Effector memory CD4-positive, alpha-beta T cell (primary cell): ENCODE results near the gene MCTP2.
"Not testable (repeated sequence)": the region's sequence is repeated elsewhere in the genome, so short reads cannot be mapped to it uniquely, and the experiment has no call there.

Experiments used
- DNase-seq, 3 donors: peaks; one replicate each; pipeline ENCODE4 v3.0.0-alpha.2; 2020
- H3K27ac ChIP-seq: 2 replicates; pipeline ENCODE4 v1.7.0; 2013; ENCODE audit warnings: mild to moderate bottlenecking, low read length, moderate library complexity; ENCODE audit not compliant: insufficient read depth, poor library complexity, severe bottlenecking
- H3K27me3 ChIP-seq: replicated peaks from 2 replicates; pipeline ENCODE4 v1.7.0; 2013; ENCODE audit warnings: mild to moderate bottlenecking, low read length; ENCODE audit not compliant: insufficient read depth, control insufficient read depth, poor library complexity, severe bottlenecking
- H3K36me3 ChIP-seq: 2 replicates; pipeline ENCODE4 v1.7.0; 2013; ENCODE audit warnings: mild to moderate bottlenecking, low read length, moderate library complexity; ENCODE audit not compliant: control insufficient read depth, insufficient read depth
- H3K4me1 ChIP-seq: 2 replicates; pipeline ENCODE4 v1.7.0; 2013; ENCODE audit warnings: low read length, mild to moderate bottlenecking; ENCODE audit not compliant: control insufficient read depth, insufficient read depth, poor library complexity, severe bottlenecking
- H3K4me3 ChIP-seq: 2 replicates; pipeline ENCODE4 v1.7.0; 2013; ENCODE audit warnings: low read length, low read depth, mild to moderate bottlenecking; ENCODE audit not compliant: insufficient read depth, poor library complexity, severe bottlenecking
- H3K9me3 ChIP-seq: 2 replicates; pipeline ENCODE4 v1.7.0; 2013; ENCODE audit warnings: mild to moderate bottlenecking, low read length, moderate library complexity; ENCODE audit not compliant: control insufficient read depth

Gene MCTP2

GRCh38 chr15:94235041-94235440, 3.7 kb downstream of the MCTP2 start:
- peaks cover 7% of the 10 kb centered on the region for H3K4me1 ChIP-seq
- no peak overlapping the region for H3K4me3 ChIP-seq
- H3K36me3 ChIP-seq = no peaks in the 10 kb centered on the region
- no peaks in the 10 kb centered on the region for H3K9me3 ChIP-seq
- H3K27me3 ChIP-seq = no peaks in the 10 kb centered on the region
- H3K27ac ChIP-seq = no peak overlapping the region
- DNase-seq = no peak

- H3K4me3 ChIP-seq = no peak overlapping the region
- no peaks in the 10 kb centered on the region for H3K9me3 ChIP-seq
- DNase-seq = no peak
- H3K4me1 ChIP-seq = peaks cover 1% of the 10 kb centered on the region
- H3K27ac ChIP-seq = no peak overlapping the region
- H3K36me3 ChIP-seq = no peaks in the 10 kb centered on the region
- H3K27me3 ChIP-seq = no peaks in the 10 kb centered on the region
These were observed 4.3 kb downstream of the MCTP2 start for GRCh38 chr15:94235646-94236045.

- DNase-seq = no peak
- Histone ChIP-seq H3K27me3 (no peaks in the 10 kb centered on the region), H3K4me3 (no peak overlapping the region), H3K9me3 (no peaks in the 10 kb centered on the region), H3K4me1 (no peaks in the 10 kb centered on the region), H3K36me3 (no peaks in the 10 kb centered on the region), H3K27ac (no peak overlapping the region)
These were observed 5.2 kb downstream of the MCTP2 start for GRCh38 chr15:94236608-94237007.

GRCh38 chr15:94237903-94238302, 6.5 kb downstream of the MCTP2 start:
- Histone ChIP-seq H3K4me3 (no peak overlapping the region), H3K27me3 (no peaks in the 10 kb centered on the region), H3K9me3 (no peaks in the 10 kb centered on the region), H3K27ac (no peak overlapping the region), H3K36me3 (no peaks in the 10 kb centered on the region), H3K4me1 (no peaks in the 10 kb centered on the region)
- DNase-seq = no peak

GRCh38 chr15:94238539-94239118, 7.3 kb downstream of the MCTP2 start:
- Histone ChIP-seq H3K36me3 (no peaks in the 10 kb centered on the region), H3K9me3 (no peaks in the 10 kb centered on the region), H3K4me3 (no peak overlapping the region), H3K4me1 (no peaks in the 10 kb centered on the region), H3K27me3 (no peaks in the 10 kb centered on the region), H3K27ac (no peak overlapping the region)
- no peak for DNase-seq

- no peaks in the 10 kb centered on the region for H3K9me3 ChIP-seq
- H3K27ac ChIP-seq = no peak overlapping the region
- no peaks in the 10 kb centered on the region for H3K4me1 ChIP-seq
- H3K27me3 ChIP-seq = no peaks in the 10 kb centered on the region
- H3K4me3 ChIP-seq = no peak overlapping the region
- H3K36me3 ChIP-seq = no peaks in the 10 kb centered on the region
- DNase-seq = no peak
These were observed 8.1 kb downstream of the MCTP2 start for GRCh38 chr15:94239474-94239873.

- no peak for DNase-seq
- Histone ChIP-seq H3K27ac (no peak overlapping the region), H3K27me3 (no peaks in the 10 kb centered on the region), H3K9me3 (no peaks in the 10 kb centered on the region), H3K36me3 (no peaks in the 10 kb centered on the region), H3K4me3 (no peak overlapping the region), H3K4me1 (no peaks in the 10 kb centered on the region)
These were observed 9.1 kb downstream of the MCTP2 start for GRCh38 chr15:94240480-94240879.

- H3K9me3 ChIP-seq = no peaks in the 10 kb centered on the region
- no peaks in the 10 kb centered on the region for H3K4me1 ChIP-seq
- DNase-seq = no peak
- H3K4me3 ChIP-seq = no peak overlapping the region
- no peak overlapping the region for H3K27ac ChIP-seq
- no peaks in the 10 kb centered on the region for H3K27me3 ChIP-seq
- H3K36me3 ChIP-seq = no peaks in the 10 kb centered on the region
These were observed 10.9 kb downstream of the MCTP2 start for GRCh38 chr15:94242257-94242656.

- H3K4me3 ChIP-seq, H3K4me1 ChIP-seq, H3K9me3 ChIP-seq, H3K36me3 ChIP-seq, H3K27ac ChIP-seq, DNase-seq, H3K27me3 ChIP-seq: not testable (repeated sequence)
These were observed 11.6 kb downstream of the MCTP2 start for GRCh38 chr15:94243003-94243402.

GRCh38 chr15:94243418-94243817, 12.1 kb downstream of the MCTP2 start:
- no peak overlapping the region for H3K4me3 ChIP-seq
- no peak overlapping the region for H3K27ac ChIP-seq
- H3K9me3 ChIP-seq = no peaks in the 10 kb centered on the region
- no peaks in the 10 kb centered on the region for H3K4me1 ChIP-seq
- no peaks in the 10 kb centered on the region for H3K36me3 ChIP-seq
- no peaks in the 10 kb centered on the region for H3K27me3 ChIP-seq
- no peak for DNase-seq
